Measurements from ENCODE around the gene SHROOM3. TPM values are rescaled to one million over a fixed set of nuclear protein-coding genes. Genes with fewer than 3 reads are reported as not detected.

SHROOM3 gene
- total RNA-seq, 2 donors from 2014 or later = 18.1 to 21.8 TPM

DNA sequence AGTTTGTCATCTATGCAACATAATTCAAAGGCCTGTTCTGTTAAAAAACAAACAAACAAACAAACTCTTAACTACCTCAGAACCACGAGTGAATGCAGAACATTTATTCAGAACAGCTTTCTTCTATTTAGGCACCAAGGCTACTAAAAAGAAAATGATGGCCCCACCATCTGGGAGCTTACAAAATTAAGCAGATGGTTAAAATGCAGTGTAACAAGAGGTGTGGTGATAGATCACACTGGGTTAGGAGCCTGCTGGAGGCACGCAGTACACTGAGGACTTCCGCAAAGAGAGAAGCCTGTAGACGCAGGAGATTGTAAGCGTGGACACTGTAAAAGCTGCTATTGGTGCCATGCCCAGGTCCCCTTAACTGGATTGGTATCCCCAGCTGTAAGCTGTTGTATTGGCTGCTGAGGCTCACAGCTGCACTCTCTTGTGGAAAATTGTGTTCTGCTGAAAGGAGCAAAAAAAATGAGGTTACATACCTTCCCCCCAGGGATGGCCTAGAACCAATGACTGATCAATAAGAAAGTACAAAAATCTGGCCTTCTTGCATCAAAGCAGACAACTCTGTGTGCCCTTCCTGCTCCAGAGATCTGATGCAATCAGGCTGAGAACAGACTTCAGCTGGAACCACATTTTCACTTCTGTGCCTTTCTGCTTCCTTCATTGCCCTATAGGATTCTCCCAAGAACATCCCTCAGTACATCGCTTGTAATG, 60.0 kb downstream of the SHROOM3 start:
- Histone ChIP-seq H3K9me3 (ENCODE audit: control insufficient read depth, low read length) (no peaks in the 10 kb centered on the region), H3K27ac (ENCODE audit: low read depth, low read length) (no peak overlapping the region), H3K9ac (ENCODE audit: extremely low read depth, low read length, poor library complexity, severe bottlenecking) (no peak overlapping the region), H3K4me3 (ENCODE audit: low read length) (no peak overlapping the region), H3K36me3 (ENCODE audit: control insufficient read depth, insufficient read depth, low read length) (no peaks in the 10 kb centered on the region), H3K4me1 (ENCODE audit: control insufficient read depth, insufficient read depth, low read length) (no peaks in the 10 kb centered on the region), H3K27me3 (ENCODE audit: control insufficient read depth, insufficient read depth, low read length, poor library complexity, severe bottlenecking) (no peaks in the 10 kb centered on the region)
- no peaks in the 10 kb centered on the region for H3K27me3 Mint-ChIP-seq (ENCODE audit: insufficient read depth)
- H3K36me3 Mint-ChIP-seq (ENCODE audit: low read depth) = no peaks in the 10 kb centered on the region
- TF ChIP-seq, protein P1, sequence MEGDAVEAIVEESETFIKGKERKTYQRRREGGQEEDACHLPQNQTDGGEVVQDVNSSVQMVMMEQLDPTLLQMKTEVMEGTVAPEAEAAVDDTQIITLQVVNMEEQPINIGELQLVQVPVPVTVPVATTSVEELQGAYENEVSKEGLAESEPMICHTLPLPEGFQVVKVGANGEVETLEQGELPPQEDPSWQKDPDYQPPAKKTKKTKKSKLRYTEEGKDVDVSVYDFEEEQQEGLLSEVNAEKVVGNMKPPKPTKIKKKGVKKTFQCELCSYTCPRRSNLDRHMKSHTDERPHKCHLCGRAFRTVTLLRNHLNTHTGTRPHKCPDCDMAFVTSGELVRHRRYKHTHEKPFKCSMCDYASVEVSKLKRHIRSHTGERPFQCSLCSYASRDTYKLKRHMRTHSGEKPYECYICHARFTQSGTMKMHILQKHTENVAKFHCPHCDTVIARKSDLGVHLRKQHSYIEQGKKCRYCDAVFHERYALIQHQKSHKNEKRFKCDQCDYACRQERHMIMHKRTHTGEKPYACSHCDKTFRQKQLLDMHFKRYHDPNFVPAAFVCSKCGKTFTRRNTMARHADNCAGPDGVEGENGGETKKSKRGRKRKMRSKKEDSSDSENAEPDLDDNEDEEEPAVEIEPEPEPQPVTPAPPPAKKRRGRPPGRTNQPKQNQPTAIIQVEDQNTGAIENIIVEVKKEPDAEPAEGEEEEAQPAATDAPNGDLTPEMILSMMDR (conservative IDR thresholded peaks at IDR 0.05) = no peak
- H3K27ac Mint-ChIP-seq = no peak overlapping the region
- DNase-seq = no peak
- no peaks in the 10 kb centered on the region for H3K4me1 Mint-ChIP-seq
- H3K4me3 Mint-ChIP-seq = no peak overlapping the region
- no peaks in the 10 kb centered on the region for H3K9me3 Mint-ChIP-seq
- WGBS, 2 experiments (ENCODE audit: insufficient coverage in 1 of 2, insufficient read length in 1 of 2) = 93 to 95% methylated on average over 5 to 6 of the region's 6 CpGs

DNA sequence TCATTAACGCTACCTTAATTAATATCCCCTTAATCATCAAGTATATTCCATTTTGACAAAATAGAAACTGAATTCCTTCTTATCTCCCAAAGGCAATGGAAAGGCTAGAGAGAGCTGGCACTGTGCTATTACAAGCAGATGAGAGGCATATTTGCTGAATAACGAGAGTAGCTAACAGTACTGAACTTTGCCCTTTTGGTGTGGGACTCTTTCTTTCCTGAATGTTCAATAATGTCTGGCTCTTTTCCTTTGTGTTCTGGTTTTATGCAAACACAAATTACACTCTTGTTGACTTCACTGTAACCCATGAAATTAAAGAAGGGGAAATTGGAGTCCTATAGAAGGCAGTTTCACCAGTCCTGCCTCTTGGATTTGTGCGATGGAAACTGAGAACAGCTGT, 63.5 kb downstream of the SHROOM3 start:
- WGBS, 2 experiments (ENCODE audit: insufficient coverage in 1 of 2, insufficient read length in 1 of 2) = 67 to 89% methylated on average over 2 to 3 of the region's 3 CpGs
- H3K27me3 Mint-ChIP-seq (ENCODE audit: insufficient read depth) = no peaks in the 10 kb centered on the region
- no peaks in the 10 kb centered on the region for H3K36me3 ChIP-seq (ENCODE audit: control insufficient read depth, insufficient read depth, low read length)
- no peak overlapping the region for H3K9ac ChIP-seq (ENCODE audit: extremely low read depth, low read length, poor library complexity, severe bottlenecking)
- no peak overlapping the region for H3K27ac Mint-ChIP-seq
- H3K27ac ChIP-seq (ENCODE audit: low read depth, low read length) = peak overlapping the region; percentile 67
- no peaks in the 10 kb centered on the region for H3K4me1 Mint-ChIP-seq
- no peaks in the 10 kb centered on the region for H3K36me3 Mint-ChIP-seq (ENCODE audit: low read depth)
- no peak overlapping the region for H3K4me3 ChIP-seq (ENCODE audit: low read length)
- H3K9me3 ChIP-seq (ENCODE audit: control insufficient read depth, low read length) = no peaks in the 10 kb centered on the region
- H3K9me3 Mint-ChIP-seq = no peaks in the 10 kb centered on the region
- H3K4me3 Mint-ChIP-seq = no peak overlapping the region
- H3K4me1 ChIP-seq (ENCODE audit: control insufficient read depth, insufficient read depth, low read length) = no peaks in the 10 kb centered on the region
- DNase-seq = no peak
- H3K27me3 ChIP-seq (ENCODE audit: control insufficient read depth, insufficient read depth, low read length, poor library complexity, severe bottlenecking) = no peaks in the 10 kb centered on the region
- TF ChIP-seq, protein P1 (conservative IDR thresholded peaks at IDR 0.05) = no peak

DNA sequence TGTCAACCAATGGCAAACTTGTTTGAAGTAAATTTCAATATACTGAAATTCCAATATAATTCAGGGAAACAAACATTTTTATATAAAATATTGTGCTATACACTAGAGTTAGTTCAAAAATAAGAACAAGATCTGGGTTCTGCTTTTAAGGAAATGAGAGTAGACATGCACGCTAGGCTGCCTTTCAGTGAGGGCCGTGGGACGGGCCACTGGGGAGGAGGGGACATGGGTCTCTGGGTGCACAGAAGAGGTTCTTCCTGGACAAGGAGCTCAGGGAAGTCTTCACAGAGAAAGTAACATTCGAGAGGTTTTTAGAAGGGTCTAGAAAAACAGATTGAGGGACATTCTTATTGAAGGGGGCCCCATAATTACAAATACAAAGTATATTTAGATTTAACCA, 64.4 kb downstream of the SHROOM3 start:
- Histone ChIP-seq H3K4me3 (ENCODE audit: low read length) (no peak overlapping the region), H3K9ac (ENCODE audit: extremely low read depth, low read length, poor library complexity, severe bottlenecking) (no peak overlapping the region), H3K36me3 (ENCODE audit: control insufficient read depth, insufficient read depth, low read length) (no peaks in the 10 kb centered on the region), H3K4me1 (ENCODE audit: control insufficient read depth, insufficient read depth, low read length) (no peaks in the 10 kb centered on the region), H3K27me3 (ENCODE audit: control insufficient read depth, insufficient read depth, low read length, poor library complexity, severe bottlenecking) (no peaks in the 10 kb centered on the region), H3K9me3 (ENCODE audit: control insufficient read depth, low read length) (no peaks in the 10 kb centered on the region), H3K27ac (ENCODE audit: low read depth, low read length) (no peak overlapping the region)
- no peaks in the 10 kb centered on the region for H3K27me3 Mint-ChIP-seq (ENCODE audit: insufficient read depth)
- H3K36me3 Mint-ChIP-seq (ENCODE audit: low read depth) = no peaks in the 10 kb centered on the region
- WGBS, 2 experiments (ENCODE audit: insufficient coverage in 1 of 2, insufficient read length in 1 of 2) = 75 to 83% methylated on average over 1 to 4 of the region's 4 CpGs
- TF ChIP-seq, protein P1 (conservative IDR thresholded peaks at IDR 0.05) = no peak
- no peaks in the 10 kb centered on the region for H3K9me3 Mint-ChIP-seq
- H3K4me1 Mint-ChIP-seq = no peaks in the 10 kb centered on the region
- DNase-seq = no peak
- H3K4me3 Mint-ChIP-seq = no peak overlapping the region
- no peak overlapping the region for H3K27ac Mint-ChIP-seq

Data from endodermal cell (in vitro differentiated cells).